Hepatocyte (in vitro differentiated cells): ENCODE results near the gene SLC1A1.

Experiments used
- EZH2 ChIP-seq: fragments of 200-600 bp; sonication (generic); IDR thresholded peaks from 2 replicates; pipeline ENCODE4 v1.6.1; 2016; ENCODE audit warnings: antibody characterized with exemption, mild to moderate bottlenecking, borderline replicate concordance
- TF ChIP-seq, protein P1 (sequence below): fragments of 200-600 bp; sonication (generic); IDR thresholded peaks from 2 replicates; pipeline ENCODE4 v1.5.1; 2016; ENCODE audit warnings: antibody characterized with exemption, mild to moderate bottlenecking; ENCODE audit not compliant: poor library complexity

DNA sequence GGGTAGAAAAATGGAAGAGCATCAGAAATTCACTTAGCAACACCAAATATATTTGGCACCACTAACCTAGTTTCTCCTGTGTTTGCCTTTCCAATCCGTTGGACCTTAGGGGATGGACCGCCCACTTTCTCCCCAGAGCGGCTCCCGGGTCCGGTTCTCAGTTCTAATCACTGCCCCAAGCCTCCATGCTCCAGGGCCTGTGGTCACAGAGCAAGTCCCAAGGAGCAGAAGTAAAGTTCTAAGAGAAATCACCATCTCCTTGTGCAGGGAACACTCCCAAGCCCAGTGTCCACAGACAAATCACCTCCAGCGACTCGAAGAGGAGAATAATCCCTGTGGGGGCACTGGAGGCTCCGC, 728 bp upstream of the SLC1A1 start:
- no peak for TF ChIP-seq EZH2
- TF ChIP-seq, protein P1, sequence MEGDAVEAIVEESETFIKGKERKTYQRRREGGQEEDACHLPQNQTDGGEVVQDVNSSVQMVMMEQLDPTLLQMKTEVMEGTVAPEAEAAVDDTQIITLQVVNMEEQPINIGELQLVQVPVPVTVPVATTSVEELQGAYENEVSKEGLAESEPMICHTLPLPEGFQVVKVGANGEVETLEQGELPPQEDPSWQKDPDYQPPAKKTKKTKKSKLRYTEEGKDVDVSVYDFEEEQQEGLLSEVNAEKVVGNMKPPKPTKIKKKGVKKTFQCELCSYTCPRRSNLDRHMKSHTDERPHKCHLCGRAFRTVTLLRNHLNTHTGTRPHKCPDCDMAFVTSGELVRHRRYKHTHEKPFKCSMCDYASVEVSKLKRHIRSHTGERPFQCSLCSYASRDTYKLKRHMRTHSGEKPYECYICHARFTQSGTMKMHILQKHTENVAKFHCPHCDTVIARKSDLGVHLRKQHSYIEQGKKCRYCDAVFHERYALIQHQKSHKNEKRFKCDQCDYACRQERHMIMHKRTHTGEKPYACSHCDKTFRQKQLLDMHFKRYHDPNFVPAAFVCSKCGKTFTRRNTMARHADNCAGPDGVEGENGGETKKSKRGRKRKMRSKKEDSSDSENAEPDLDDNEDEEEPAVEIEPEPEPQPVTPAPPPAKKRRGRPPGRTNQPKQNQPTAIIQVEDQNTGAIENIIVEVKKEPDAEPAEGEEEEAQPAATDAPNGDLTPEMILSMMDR, result no peak
